ENCODE data around the gene PTCD2. TPM values are rescaled to one million over a fixed set of nuclear protein-coding genes. Genes with fewer than 3 reads are reported as not detected.
"Not testable (repeated sequence)": the region's sequence is repeated elsewhere in the genome, so short reads cannot be mapped to it uniquely, and the experiment has no call there.

The PTCD2 gene
- total RNA-seq, 1 experiment from 2014 or later, result 12.6 TPM

- DNase-seq (ENCODE audit: low read depth), result no peak
These were observed 23.9 kb upstream of the PTCD2 start for GRCh38 chr5:72296256-72296655.

- DNase-seq (ENCODE audit: low read depth), result peak; percentile 41
These were observed 22.0 kb upstream of the PTCD2 start for GRCh38 chr5:72298136-72298535.

GRCh38 chr5:72298711-72299110, 21.5 kb upstream of the PTCD2 start:
- DNase-seq (ENCODE audit: low read depth), result no peak

- DNase-seq (ENCODE audit: low read depth), result peak; percentile 29
These were observed 19.4 kb upstream of the PTCD2 start for GRCh38 chr5:72300590-72301339.

- DNase-seq (ENCODE audit: low read depth), result no peak
These were observed 18.6 kb upstream of the PTCD2 start for GRCh38 chr5:72301557-72301956.

GRCh38 chr5:72302171-72302570, 18.0 kb upstream of the PTCD2 start:
- peak; percentile 72 for DNase-seq (ENCODE audit: low read depth)

- DNase-seq (ENCODE audit: low read depth), result no peak
These were observed 14.7 kb upstream of the PTCD2 start for GRCh38 chr5:72305194-72306142.

- no peak for DNase-seq (ENCODE audit: low read depth)
These were observed 12.6 kb upstream of the PTCD2 start for GRCh38 chr5:72307573-72307967.

GRCh38 chr5:72307968-72308852, 12.0 kb upstream of the PTCD2 start:
- DNase-seq (ENCODE audit: low read depth), result peak; percentile 97

GRCh38 chr5:72308853-72309191, 11.4 kb upstream of the PTCD2 start:
- DNase-seq (ENCODE audit: low read depth), result no peak

GRCh38 chr5:72313141-72313540, 7.0 kb upstream of the PTCD2 start:
- no peak for DNase-seq (ENCODE audit: low read depth)

- peak; percentile 78 for DNase-seq (ENCODE audit: low read depth)
These were observed 5.5 kb upstream of the PTCD2 start for GRCh38 chr5:72314571-72315172.

- not testable (repeated sequence) for DNase-seq (ENCODE audit: low read depth)
These were observed 668 bp upstream of the PTCD2 start for GRCh38 chr5:72319435-72319975.

- DNase-seq (ENCODE audit: low read depth), result peak; percentile 80
These were observed 4.1 kb downstream of the PTCD2 start for GRCh38 chr5:72324189-72324825.

- peak; percentile 95 for DNase-seq (ENCODE audit: low read depth)
These were observed 5.6 kb downstream of the PTCD2 start for GRCh38 chr5:72325566-72326305.

- DNase-seq (ENCODE audit: low read depth), result no peak
These were observed 6.1 kb downstream of the PTCD2 start for GRCh38 chr5:72326306-72326649.

- DNase-seq (ENCODE audit: low read depth), result peak; percentile 93
These were observed 8.0 kb downstream of the PTCD2 start for GRCh38 chr5:72328172-72328571.

- DNase-seq (ENCODE audit: low read depth), result no peak
These were observed 10.5 kb downstream of the PTCD2 start for GRCh38 chr5:72330712-72331111.

- no peak for DNase-seq (ENCODE audit: low read depth)
These were observed 17.0 kb downstream of the PTCD2 start for GRCh38 chr5:72337159-72337558.

GRCh38 chr5:72338689-72339209, 18.6 kb downstream of the PTCD2 start:
- DNase-seq (ENCODE audit: low read depth), result no peak
